ENCODE data around the gene SORCS2. TPM values are rescaled to one million over a fixed set of nuclear protein-coding genes. Genes with fewer than 3 reads are reported as not detected.

The SORCS2 gene
- polyA plus RNA-seq, 1 donor (not counting 4 experiments of a cell fraction or from before 2014, with no cell fraction given): 0.09 TPM

- dilution Hi-C loops (cut with MboI; ENCODE audit: extremely low pct_ligation_motif_present, low sequenced_read_pairs): no loop called here
- H3K9ac ChIP-seq (ENCODE audit: control insufficient read depth, extremely low read depth, insufficient read depth, low read length): no peak overlapping the region
These were observed 112.1 kb downstream of the SORCS2 start for GRCh38 chr4:7304436-7304835.

GRCh38 chr4:7306021-7306965 lies 114.0 kb downstream of the SORCS2 start:
- FAIRE-seq (no peak), DNase-seq (ENCODE audit: low read depth, low spot score) (no peak)
- Histone ChIP-seq H3K27me3 (ENCODE audit: control insufficient read depth, extremely low read depth, insufficient read depth, low read length) (peaks cover 55% of the 10 kb centered on the region), H3K9me3 (ENCODE audit: control insufficient read depth, low read depth, low read length) (no peaks in the 10 kb centered on the region), H3K79me2 (ENCODE audit: control insufficient read depth, insufficient read depth, low read length) (no peaks in the 10 kb centered on the region), H3K9me1 (ENCODE audit: control insufficient read depth, extremely low read depth, insufficient read depth, low read length) (no peaks in the 10 kb centered on the region), H4K20me1 (ENCODE audit: control insufficient read depth, extremely low read depth, insufficient read depth, low read length) (no peaks in the 10 kb centered on the region), H3K4me1 (ENCODE audit: control insufficient read depth, extremely low read depth, insufficient read depth, low read length) (no peaks in the 10 kb centered on the region), H3K36me3 (ENCODE audit: control insufficient read depth in 2 of 2, extremely low read depth in 1 of 2, insufficient read depth in 2 of 2, low read length in 2 of 2) (no peaks in the 10 kb centered on the region), H2AFZ (ENCODE audit: control insufficient read depth, low read length) (no peak overlapping the region), H3K9ac (ENCODE audit: control insufficient read depth, extremely low read depth, insufficient read depth, low read length) (no peak overlapping the region), H3K4me2 (ENCODE audit: control insufficient read depth, extremely low read depth, insufficient read depth, low read depth, low read length) (no peak overlapping the region), H3K27ac (ENCODE audit: control insufficient read depth, insufficient read depth, low read length) (no peak overlapping the region), H3K4me3 (ENCODE audit: control insufficient read depth in 2 of 3, extremely low read depth in 1 of 3, insufficient read depth in 2 of 3, low read depth in 1 of 3, low read length in 3 of 3) (no peak overlapping the region)
- no peak for TF ChIP-seq CTCF (optimal IDR thresholded peaks at IDR 0.05 in 1 of 3, IDR thresholded peaks at IDR 0.05 in 1 of 3, conservative IDR thresholded peaks at IDR 0.05 in 1 of 3; ENCODE audit: extremely low read depth in 1 of 3, insufficient read depth in 2 of 3, low read length in 3 of 3)
- TF ChIP-seq EZH2 (IDR thresholded peaks at IDR 0.05; ENCODE audit: low read length): no peak
- dilution Hi-C loops (cut with MboI; ENCODE audit: extremely low pct_ligation_motif_present, low sequenced_read_pairs): no loop called here

More at GRCh38 chr4:7304436-7304835, 112.1 kb downstream of the SORCS2 start:
- no peaks in the 10 kb centered on the region for H3K36me3 ChIP-seq (ENCODE audit: control insufficient read depth in 2 of 2, extremely low read depth in 1 of 2, insufficient read depth in 2 of 2, low read length in 2 of 2)
- TF ChIP-seq CTCF (optimal IDR thresholded peaks at IDR 0.05 in 1 of 3, IDR thresholded peaks at IDR 0.05 in 1 of 3, conservative IDR thresholded peaks at IDR 0.05 in 1 of 3; ENCODE audit: extremely low read depth in 1 of 3, insufficient read depth in 2 of 3, low read length in 3 of 3): no peak
- TF ChIP-seq EZH2 (IDR thresholded peaks at IDR 0.05; ENCODE audit: low read length): no peak
- no peak overlapping the region for H3K4me2 ChIP-seq (ENCODE audit: control insufficient read depth, extremely low read depth, insufficient read depth, low read depth, low read length)
- no peaks in the 10 kb centered on the region for H3K9me1 ChIP-seq (ENCODE audit: control insufficient read depth, extremely low read depth, insufficient read depth, low read length)
- no peak overlapping the region for H3K4me3 ChIP-seq (ENCODE audit: control insufficient read depth in 2 of 3, extremely low read depth in 1 of 3, insufficient read depth in 2 of 3, low read depth in 1 of 3, low read length in 3 of 3)
- H3K27me3 ChIP-seq (ENCODE audit: control insufficient read depth, extremely low read depth, insufficient read depth, low read length): peaks cover 53% of the 10 kb centered on the region
- H3K4me1 ChIP-seq (ENCODE audit: control insufficient read depth, extremely low read depth, insufficient read depth, low read length): no peaks in the 10 kb centered on the region
- no peaks in the 10 kb centered on the region for H4K20me1 ChIP-seq (ENCODE audit: control insufficient read depth, extremely low read depth, insufficient read depth, low read length)
- H3K9me3 ChIP-seq (ENCODE audit: control insufficient read depth, low read depth, low read length): no peaks in the 10 kb centered on the region
- H3K27ac ChIP-seq (ENCODE audit: control insufficient read depth, insufficient read depth, low read length): no peak overlapping the region
- no peak overlapping the region for H2AFZ ChIP-seq (ENCODE audit: control insufficient read depth, low read length)
- FAIRE-seq: no peak
- H3K79me2 ChIP-seq (ENCODE audit: control insufficient read depth, insufficient read depth, low read length): no peaks in the 10 kb centered on the region
- DNase-seq (ENCODE audit: low read depth, low spot score): no peak

Data from keratinocyte (primary cell).